HL-60 (cell line): Measurements from ENCODE around the gene FLRT2.

ENCODE experiments used
- DNase-seq, 2 experiments: peaks; one replicate each; pipeline ENCODE4 v3.0.0-alpha.2; 2010 to 2020; ENCODE audit warnings: low read depth in 1 of 2, low spot score in 1 of 2
- H3K27ac ChIP-seq: fragments of 250-450 bp; sonication (Bioruptor Pico); replicated peaks from 2 replicates; pipeline ENCODE4 v1.5.1; 2020; ENCODE audit warnings: mild to moderate bottlenecking, moderate library complexity
- H3K27me3 ChIP-seq: fragments of 250-450 bp; sonication (Bioruptor Pico); 2 replicates; pipeline ENCODE4 v1.5.1; 2021; ENCODE audit warnings: mild to moderate bottlenecking, moderate library complexity; ENCODE audit not compliant: insufficient read depth, poor library complexity, severe bottlenecking
- H3K4me3 ChIP-seq: replicated peaks from 2 replicates; pipeline ENCODE4 v1.5.1; 2011; ENCODE audit warnings: mild to moderate bottlenecking, control low read depth, low read length; ENCODE audit not compliant: insufficient read depth
- GABPA ChIP-seq: IDR thresholded peaks from 2 replicates; pipeline ENCODE4 v1.6.1; 2012; ENCODE audit warnings: low read depth
- POLR2AphosphoS5 ChIP-seq: IDR thresholded peaks from 2 replicates; pipeline ENCODE4 v1.6.1; 2012; ENCODE audit warnings: low read depth
- REST ChIP-seq: IDR thresholded peaks from 2 replicates; pipeline ENCODE4 v1.6.1; 2012; ENCODE audit warnings: low read depth; ENCODE audit not compliant: insufficient replicate concordance
- SPI1 ChIP-seq: IDR thresholded peaks from 2 replicates; pipeline ENCODE4 v1.6.1; 2012; ENCODE audit warnings: low read depth, mild to moderate bottlenecking, borderline replicate concordance
- TF ChIP-seq, protein P1 (sequence below): IDR thresholded peaks from one replicate; pipeline ENCODE4 v1.5.1; 2011; ENCODE audit warnings: low read length, control low read depth, inconsistent platforms; ENCODE audit not compliant: insufficient read depth

The FLRT2 gene

GRCh38 chr14:85537526-85537925, 7.6 kb downstream of the FLRT2 start:
- DNase-seq = no peak
- Histone ChIP-seq H3K27ac (no peak overlapping the region), H3K4me3 (no peak overlapping the region), H3K27me3 (peaks cover 36% of the 10 kb centered on the region)
- TF ChIP-seq SPI1 (no peak), POLR2AphosphoS5 (no peak), GABPA (no peak), REST (no peak)
- TF ChIP-seq, protein P1, sequence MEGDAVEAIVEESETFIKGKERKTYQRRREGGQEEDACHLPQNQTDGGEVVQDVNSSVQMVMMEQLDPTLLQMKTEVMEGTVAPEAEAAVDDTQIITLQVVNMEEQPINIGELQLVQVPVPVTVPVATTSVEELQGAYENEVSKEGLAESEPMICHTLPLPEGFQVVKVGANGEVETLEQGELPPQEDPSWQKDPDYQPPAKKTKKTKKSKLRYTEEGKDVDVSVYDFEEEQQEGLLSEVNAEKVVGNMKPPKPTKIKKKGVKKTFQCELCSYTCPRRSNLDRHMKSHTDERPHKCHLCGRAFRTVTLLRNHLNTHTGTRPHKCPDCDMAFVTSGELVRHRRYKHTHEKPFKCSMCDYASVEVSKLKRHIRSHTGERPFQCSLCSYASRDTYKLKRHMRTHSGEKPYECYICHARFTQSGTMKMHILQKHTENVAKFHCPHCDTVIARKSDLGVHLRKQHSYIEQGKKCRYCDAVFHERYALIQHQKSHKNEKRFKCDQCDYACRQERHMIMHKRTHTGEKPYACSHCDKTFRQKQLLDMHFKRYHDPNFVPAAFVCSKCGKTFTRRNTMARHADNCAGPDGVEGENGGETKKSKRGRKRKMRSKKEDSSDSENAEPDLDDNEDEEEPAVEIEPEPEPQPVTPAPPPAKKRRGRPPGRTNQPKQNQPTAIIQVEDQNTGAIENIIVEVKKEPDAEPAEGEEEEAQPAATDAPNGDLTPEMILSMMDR = no peak

GRCh38 chr14:85538636-85539035, 8.7 kb downstream of the FLRT2 start:
- TF ChIP-seq, protein P1 = no peak
- TF ChIP-seq REST (no peak), POLR2AphosphoS5 (no peak), GABPA (no peak), SPI1 (no peak)

GRCh38 chr14:85539510-85539909, 9.6 kb downstream of the FLRT2 start:
- Histone ChIP-seq H3K4me3 (no peak overlapping the region), H3K27me3 (peaks cover 19% of the 10 kb centered on the region), H3K27ac (no peak overlapping the region)
- DNase-seq = no peak
- no peak for TF ChIP-seq SPI1
- TF ChIP-seq GABPA = no peak
- TF ChIP-seq REST = no peak
- TF ChIP-seq, protein P1 = no peak
- no peak for TF ChIP-seq POLR2AphosphoS5

More at GRCh38 chr14:85538636-85539035, 8.7 kb downstream of the FLRT2 start:
- no peak overlapping the region for H3K27ac ChIP-seq
- H3K27me3 ChIP-seq = peaks cover 27% of the 10 kb centered on the region
- no peak for DNase-seq
- no peak overlapping the region for H3K4me3 ChIP-seq
